HG03520 (cell line): Measurements from ENCODE around the gene ADNP2.

Experiments
- ATAC-seq: cut with Tn5 transposase; IDR thresholded peaks from one replicate; pipeline ENCODE4 v1.9.1; 2021; ENCODE audit warnings: mild to moderate bottlenecking, moderate library complexity; ENCODE audit not compliant: unreplicated experiment

Gene ADNP2

GRCh38 chr18:80169607-80170006, 60.5 kb downstream of the ADNP2 start:
- no peak for ATAC-seq

DNA sequence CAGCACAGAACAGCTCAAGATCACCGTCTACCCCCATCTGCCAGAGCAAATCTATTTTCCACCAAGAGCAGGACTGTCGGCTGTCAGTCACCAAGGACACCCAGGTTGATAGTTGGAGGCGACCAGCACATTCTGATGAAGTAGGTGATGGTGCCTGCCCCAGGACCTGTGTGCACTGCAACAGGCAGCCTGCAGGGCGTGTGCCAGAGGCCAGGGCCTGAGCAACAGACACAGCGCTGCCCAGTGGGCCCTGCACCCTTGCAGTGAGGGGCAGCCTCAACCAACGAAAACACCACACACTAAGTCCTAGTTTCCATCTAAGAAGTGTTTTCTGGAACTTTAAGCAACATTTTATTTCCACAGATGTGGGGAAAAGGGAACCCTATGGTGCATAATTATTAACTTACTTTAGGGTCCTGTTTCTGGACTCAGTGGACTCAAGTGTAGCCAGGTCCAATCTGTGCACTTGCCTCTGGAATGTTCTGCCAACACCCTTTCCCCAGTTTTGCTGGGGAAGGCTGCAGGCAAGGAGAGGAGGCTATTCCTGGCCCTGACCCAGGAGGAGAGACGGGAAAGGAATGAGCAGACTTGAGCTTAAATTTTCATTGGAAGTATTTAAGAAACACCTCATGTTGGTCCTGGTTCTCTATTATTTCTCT, 61.5 kb downstream of the ADNP2 start:
- no peak for ATAC-seq

DNA sequence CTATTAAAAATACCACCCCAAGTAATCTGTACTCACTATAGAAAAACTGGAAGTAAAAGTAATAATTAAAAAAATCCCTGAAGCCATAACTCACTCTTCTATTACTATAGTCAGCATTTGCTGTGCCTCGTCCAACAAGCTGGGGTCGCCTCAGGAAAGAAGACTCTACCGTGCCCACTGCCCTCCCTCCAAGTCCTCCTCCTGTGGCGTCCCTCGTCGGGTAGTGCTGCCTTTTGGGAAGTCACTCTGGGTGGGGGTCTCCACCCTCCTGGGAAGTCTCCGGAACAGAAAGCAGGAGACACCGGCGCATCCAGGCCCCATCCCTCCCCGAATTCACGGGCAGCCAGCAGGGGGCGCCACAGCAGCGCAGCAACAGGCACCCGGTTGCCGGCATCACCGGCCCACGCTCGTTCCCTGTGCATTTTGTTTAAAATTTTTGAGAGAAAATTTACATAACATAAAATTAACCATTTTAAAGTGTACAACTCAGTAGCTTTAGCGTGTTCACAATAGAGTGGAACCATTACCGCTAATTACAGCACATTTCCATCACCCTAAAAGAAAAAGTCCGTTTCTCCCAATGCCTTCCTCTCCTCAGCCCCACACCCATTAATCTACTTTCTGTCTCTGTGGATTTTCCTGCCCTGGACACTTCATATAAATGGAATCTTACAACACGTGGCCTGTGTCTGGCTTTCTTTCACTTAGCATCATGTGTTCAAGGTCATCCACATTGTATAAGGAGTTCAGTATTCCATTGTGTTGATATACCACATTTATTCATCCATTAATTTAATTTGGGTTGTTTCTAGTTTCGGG, 62.2 kb downstream of the ADNP2 start:
- ATAC-seq, result no peak

DNA sequence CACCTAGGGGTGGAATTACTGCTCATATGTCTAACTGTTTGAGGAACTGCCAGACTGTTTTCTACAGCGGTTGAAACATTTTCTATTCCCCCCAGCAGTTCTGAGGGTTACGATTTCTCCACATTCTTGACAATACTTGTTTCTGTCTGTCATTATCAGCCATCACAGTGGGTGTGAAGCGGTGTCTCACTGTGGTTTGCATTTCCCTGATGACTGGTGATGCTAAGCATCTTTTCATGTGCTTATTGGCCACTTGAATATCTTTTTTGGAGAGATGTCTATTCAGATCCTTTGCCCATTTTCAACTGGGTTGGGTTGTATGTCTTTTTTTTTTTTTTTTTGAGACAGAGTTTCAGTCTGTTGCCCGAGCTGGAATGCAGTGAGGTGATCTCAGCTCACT, 63.0 kb downstream of the ADNP2 start:
- ATAC-seq, result no peak

DNA sequence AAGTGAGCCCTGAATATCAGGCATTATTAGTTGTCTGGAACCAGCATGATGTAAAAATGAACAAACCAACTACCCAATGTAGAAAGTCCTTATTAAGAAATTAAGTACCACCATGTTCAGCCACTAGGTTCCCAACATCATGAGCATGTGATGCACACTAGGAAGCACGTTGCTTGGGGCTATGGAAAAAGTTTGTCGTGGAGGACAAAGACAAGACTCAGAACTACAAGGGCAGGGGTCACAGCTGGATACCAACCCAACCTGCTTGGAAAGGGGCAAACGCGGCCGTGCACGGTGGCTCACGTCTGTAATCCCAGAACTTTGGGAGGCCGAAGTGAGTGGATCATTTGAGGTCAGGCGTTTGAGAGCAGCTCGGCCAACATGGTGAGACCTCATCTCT, 64.0 kb downstream of the ADNP2 start:
- ATAC-seq, result no peak

GRCh38 chr18:80175451-80176204, 66.6 kb downstream of the ADNP2 start:
- ATAC-seq, result no peak

GRCh38 chr18:80176334-80177073, 67.4 kb downstream of the ADNP2 start:
- ATAC-seq, result no peak

DNA sequence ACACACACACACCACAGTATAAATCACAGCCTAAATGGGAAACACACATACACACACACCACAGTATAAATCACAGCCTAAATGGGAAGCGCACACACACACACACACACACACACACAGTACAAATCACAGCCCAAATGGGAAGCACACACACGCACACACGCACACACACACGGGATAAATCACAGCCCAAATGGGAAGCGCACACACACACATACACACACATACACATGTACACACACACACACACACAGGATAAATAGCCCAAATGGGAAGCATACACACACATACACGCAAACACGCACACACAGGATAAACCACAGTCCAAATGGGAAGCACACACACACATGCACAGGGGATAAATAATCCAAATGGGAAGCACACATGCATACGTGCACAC, 68.1 kb downstream of the ADNP2 start:
- ATAC-seq, result no peak

GRCh38 chr18:80178935-80179818, 70.1 kb downstream of the ADNP2 start:
- ATAC-seq, result no peak

- ATAC-seq, result no peak
Observed at GRCh38 chr18:80179857-80180558, 70.9 kb downstream of the ADNP2 start.

DNA sequence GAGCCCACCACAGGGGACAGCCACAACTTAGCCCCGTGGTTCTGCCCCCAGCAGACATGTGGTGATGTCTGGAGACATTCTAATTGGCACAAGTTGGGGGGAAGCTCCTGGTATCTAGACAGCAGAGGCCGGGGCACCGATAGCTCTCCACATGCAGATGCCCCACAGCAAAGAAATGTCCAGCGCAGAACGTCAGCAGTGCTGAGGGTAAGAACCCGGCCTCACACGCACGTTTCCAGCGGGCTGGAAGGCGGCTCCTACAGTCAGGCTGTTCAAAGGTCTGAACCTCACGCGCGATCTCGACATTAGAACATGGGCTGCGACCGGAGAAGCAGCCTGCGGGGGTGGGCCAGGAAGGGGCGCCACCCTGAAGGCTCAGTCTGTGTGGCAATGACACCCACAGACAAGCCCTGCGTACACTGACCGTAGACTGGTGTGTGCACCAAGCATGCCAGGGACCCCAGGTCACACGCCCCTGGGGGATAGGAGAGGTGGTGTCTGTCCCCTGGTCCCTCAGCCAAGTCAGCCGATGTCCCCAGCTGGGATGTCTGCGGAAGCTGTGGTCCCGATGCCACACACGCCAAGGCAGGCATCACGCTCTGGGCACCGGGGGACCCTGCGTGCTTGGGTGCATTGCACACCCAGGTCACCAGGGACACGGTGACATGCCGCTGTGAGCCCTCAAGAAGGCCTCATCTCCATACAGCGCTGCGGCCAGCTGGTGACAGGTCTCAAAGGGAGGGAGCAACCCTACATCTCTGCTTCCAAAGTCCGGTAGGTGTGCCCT, 71.9 kb downstream of the ADNP2 start:
- no peak for ATAC-seq

- ATAC-seq, result no peak
Observed at GRCh38 chr18:80181642-80182461, 72.8 kb downstream of the ADNP2 start.

DNA sequence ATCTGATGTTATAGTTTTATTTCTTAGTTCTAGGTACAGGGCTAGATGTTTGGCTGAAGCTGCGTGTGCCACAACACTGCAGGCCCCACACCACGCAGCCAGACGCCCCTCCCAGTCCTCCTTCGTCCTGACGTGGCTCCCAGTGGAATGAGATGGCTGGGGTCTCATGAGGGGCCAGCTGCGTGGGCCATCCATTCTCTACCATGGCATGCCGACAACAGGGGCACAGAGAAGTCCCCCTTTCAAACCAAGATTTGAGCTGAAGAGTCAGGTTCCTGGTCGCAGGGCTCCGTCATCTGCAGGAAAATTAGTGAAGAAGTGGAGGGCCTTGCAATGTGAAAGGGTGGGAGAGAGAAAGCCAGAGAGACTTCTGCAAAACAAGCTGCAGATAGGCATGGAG, 73.8 kb downstream of the ADNP2 start:
- no peak for ATAC-seq

GRCh38 chr18:80183273-80184050, 74.4 kb downstream of the ADNP2 start:
- ATAC-seq, result no peak

- no peak for ATAC-seq
Observed at GRCh38 chr18:80184243-80184772, 75.2 kb downstream of the ADNP2 start.

GRCh38 chr18:80185545-80185944, 76.5 kb downstream of the ADNP2 start:
- no peak for ATAC-seq
